GM12878 (cell line): ENCODE data around the gene RPS6KA5. TPM values are rescaled to one million over a fixed set of nuclear protein-coding genes. Genes with fewer than 3 reads are reported as not detected.

ENCODE experiments used
- ATAC-seq: fragments of 200-7000 bp; cut with Tn5 transposase; 3 replicates; pipeline ENCODE4 v1.9.1; 2020; ENCODE audit warnings: mild to moderate bottlenecking, moderate library complexity
- BruUV-seq: library from RNA; stranded (reverse); fragments of 400-500 nt; replicated peaks from 2 replicates; lab custom pipeline; 2021; lab: Mats Ljungman, UMichigan
- CTCF ChIA-PET: fragments of 300-600 bp; sonication (Branson Sonifier 250); formaldehyde crosslinking; extraction: SDS; loops from one replicate; lab custom pipeline; 2021; ENCODE audit warnings: inconsistent platforms; lab: Yijun Ruan, JAX
- POLR2A ChIA-PET: fragments of 350-600 bp; formaldehyde crosslinking; extraction: SDS; loops from one replicate; lab custom pipeline; 2021; ENCODE audit warnings: inconsistent platforms; lab: Charles Lee
- RAD21 ChIA-PET: fragments of 300-600 bp; sonication (Branson Sonifier 250); formaldehyde crosslinking; loops from one replicate; lab custom pipeline; 2023; ENCODE audit warnings: antibody characterized with exemption; ENCODE audit not compliant: unreplicated experiment; lab: Charles Lee
- SMC1A ChIA-PET: fragments of 300-600 bp; sonication (Branson Sonifier 250); formaldehyde crosslinking; loops from one replicate; lab custom pipeline; 2023; ENCODE audit not compliant: unreplicated experiment, uncharacterized antibody; lab: Charles Lee
- DNase-seq: peaks from one replicate; pipeline ENCODE4 v3.0.0-alpha.2; 2011; ENCODE audit warnings: low read depth, low spot score
- FAIRE-seq: peaks from 3 replicates; lab custom pipeline; 2011; peaks lifted over from hg19 to GRCh38; lab: Jason Lieb, UNC
- H2AFZ ChIP-seq: 2 replicates; pipeline ENCODE4 v1.6.0; 2011; ENCODE audit warnings: low read depth, low read length, control low read depth; ENCODE audit not compliant: control insufficient read depth
- H3K27ac ChIP-seq: 2 replicates; pipeline ENCODE4 v1.5.1; 2011; ENCODE audit warnings: control low read depth; ENCODE audit not compliant: control insufficient read depth, insufficient read depth
- H3K27me3 ChIP-seq, 2 experiments: replicated peaks in 1 of 2; 2 replicates each; pipeline versions ENCODE4 v1.6.0 to v1.6.1; 2011; ENCODE audit warnings: low read length in 1 of 2; ENCODE audit not compliant: control insufficient read depth in 2 of 2, insufficient read depth in 2 of 2
- H3K36me3 ChIP-seq, 2 experiments: 2 replicates each; pipeline ENCODE4 v1.5.1; 2011; ENCODE audit warnings: low read length in 1 of 2; ENCODE audit not compliant: control insufficient read depth in 2 of 2, insufficient read depth in 2 of 2
- H3K4me1 ChIP-seq: 2 replicates; pipeline ENCODE4 v1.6.1; 2011; ENCODE audit warnings: mild to moderate bottlenecking, low read length, moderate library complexity, mixed read lengths; ENCODE audit not compliant: control insufficient read depth, insufficient read depth
- H3K4me2 ChIP-seq: 2 replicates; pipeline ENCODE4 v1.6.0; 2011; ENCODE audit warnings: control low read depth; ENCODE audit not compliant: control insufficient read depth, insufficient read depth
- H3K4me3 ChIP-seq: fragments of 200-600 bp; sonication (generic); 2 replicates; pipeline ENCODE4 v1.5.1; 2016
- H3K79me2 ChIP-seq: 2 replicates; pipeline ENCODE4 v1.6.0; 2011; ENCODE audit warnings: low read length; ENCODE audit not compliant: control insufficient read depth, insufficient read depth
- H3K9ac ChIP-seq: 2 replicates; pipeline ENCODE4 v1.8.0; 2011; ENCODE audit warnings: low read length, control low read depth, mixed read lengths; ENCODE audit not compliant: control insufficient read depth, insufficient read depth
- H3K9me3 ChIP-seq: replicated peaks from 3 replicates; pipeline ENCODE4 v1.5.1; 2011; ENCODE audit warnings: mild to moderate bottlenecking, low read length; ENCODE audit not compliant: control insufficient read depth, insufficient read depth
- H4K20me1 ChIP-seq: 2 replicates; pipeline ENCODE4 v1.6.0; 2011; ENCODE audit not compliant: control insufficient read depth, insufficient read depth
- BCL11A ChIP-seq: IDR thresholded peaks from 2 replicates; pipeline ENCODE4 v1.6.1; 2011; ENCODE audit warnings: low read depth, low read length
- BMI1 ChIP-seq: fragments of 450-650 bp; IDR thresholded peaks from 2 replicates; pipeline ENCODE4 v1.6.1; 2016; ENCODE audit warnings: mild to moderate bottlenecking, moderate library complexity, borderline replicate concordance
- CBX3 ChIP-seq: fragments of 200-600 bp; sonication (generic); IDR thresholded peaks from 2 replicates; pipeline ENCODE4 v1.6.1; 2016; ENCODE audit warnings: low read depth, borderline replicate concordance
- CHD4 ChIP-seq: fragments of 200-600 bp; sonication (generic); IDR thresholded peaks from 2 replicates; pipeline ENCODE4 v1.6.1; 2016; ENCODE audit warnings: mild to moderate bottlenecking
- EZH2 ChIP-seq: IDR thresholded peaks from 2 replicates; pipeline ENCODE4 v1.6.1; 2012; ENCODE audit warnings: low read depth, mild to moderate bottlenecking, control low read depth, inconsistent platforms, low read length, borderline replicate concordance; ENCODE audit not compliant: control insufficient read depth
- MYC ChIP-seq: IDR thresholded peaks from 2 replicates; pipeline ENCODE4 v1.6.1; 2011; ENCODE audit warnings: mild to moderate bottlenecking, low read length, moderate library complexity, inconsistent platforms; ENCODE audit not compliant: insufficient read depth, insufficient replicate concordance, insufficient read length, severe bottlenecking
- NFYB ChIP-seq: IDR thresholded peaks from 2 replicates; pipeline ENCODE4 v1.6.1; 2011; ENCODE audit warnings: low read depth, mild to moderate bottlenecking, low read length, improper control_type of control experiment, moderate library complexity; ENCODE audit not compliant: insufficient read depth
- RAD21 ChIP-seq: IDR thresholded peaks from 2 replicates; pipeline ENCODE4 v1.6.1; 2011; ENCODE audit warnings: mild to moderate bottlenecking, low read depth, low read length, moderate library complexity; ENCODE audit not compliant: insufficient read depth
- SMAD5 ChIP-seq: IDR thresholded peaks from 2 replicates; pipeline ENCODE4 v1.6.1; 2016; ENCODE audit warnings: antibody characterized with exemption, low read depth
- SREBF1 ChIP-seq: IDR thresholded peaks from 2 replicates; pipeline ENCODE4 v1.6.1; 2012; ENCODE audit warnings: mild to moderate bottlenecking, low read length
- TARDBP ChIP-seq: IDR thresholded peaks from 2 replicates; pipeline ENCODE4 v1.6.1; 2016; ENCODE audit warnings: borderline replicate concordance
- ZNF207 ChIP-seq: fragments of 450-650 bp; IDR thresholded peaks from 2 replicates; pipeline ENCODE4 v1.6.1; 2014; ENCODE audit warnings: antibody characterized with exemption, mild to moderate bottlenecking, borderline replicate concordance
- ZNF24 ChIP-seq: fragments of 450-650 bp; IDR thresholded peaks from 2 replicates; pipeline ENCODE4 v1.6.1; 2017; ENCODE audit warnings: antibody characterized with exemption, mild to moderate bottlenecking
- ZZZ3 ChIP-seq: IDR thresholded peaks from 2 replicates; pipeline ENCODE4 v1.6.1; 2011; ENCODE audit warnings: low read depth; ENCODE audit not compliant: control insufficient read depth, insufficient read length
- WGBS: methylation state at CpG from one replicate; pipeline ENCODE4 v1.1.6; 2016; ENCODE audit warnings: low lambda C conversion rate; ENCODE audit not compliant: insufficient replicate concordance, insufficient coverage; ENCODE audit errors: missing lambda C conversion rate; 5-methylcytosine and 5-hydroxymethylcytosine counted together
- in situ Hi-C: fragments of 300-500 bp; cut with MboI; formaldehyde crosslinking; loops from 9 replicates; pipeline ENCODE4 v1.14.3; 2018; ENCODE audit warnings: mixed read lengths
- intact Hi-C: fragments of 100-400 bp; cut with micrococcal nuclease; formaldehyde crosslinking; loops from one replicate; pipeline ENCODE4 v1.14.2; 2022; ENCODE audit not compliant: unreplicated experiment
- polyA plus RNA-seq, 11 experiments: library from polyadenylated mRNA; depleted of rRNA in 4 of 11; unstranded in 6 of 11; stranded (reverse) in 5 of 11; fragments of >200 nt; fragmentation: Nextera tagmentation in 4 of 11; fragmentation: Illumina TruSeq in 1 of 11; extraction: Ambion mirVana in 4 of 11; extraction: Trizol in 1 of 11; gene quantifications; 1 replicate in 1 of 11; 2 replicates in 10 of 11; pipeline versions ENCODE4 v1.2.1 to v1.2.3, GENCODE V29; 2011 to 2016; ENCODE audit warnings: inconsistent platforms in 2 of 11, missing spikeins in 2 of 11, low read depth in 1 of 11
- total RNA-seq, 4 experiments: library from RNA; depleted of rRNA in 3 of 4; stranded (reverse); fragments of >200 nt in 3 of 4; fragmentation: Illumina TruSeq in 1 of 4; extraction: Trizol in 1 of 4; gene quantifications; 2 replicates each; pipeline versions ENCODE4 v1.2.1 to v1.2.3, GENCODE V29; 2013 to 2021
- TF ChIP-seq, protein P1 (sequence below): fragments of 450-650 bp; IDR thresholded peaks from 2 replicates; pipeline ENCODE4 v1.6.1; 2014; ENCODE audit warnings: mild to moderate bottlenecking

Gene RPS6KA5
- total and polyA plus RNA-seq, 10 of the 15 experiments (the other 5 are each of a cell fraction or from before 2014, with no cell fraction given): 1.4 to 7.0 (median 3.7) TPM

DNA sequence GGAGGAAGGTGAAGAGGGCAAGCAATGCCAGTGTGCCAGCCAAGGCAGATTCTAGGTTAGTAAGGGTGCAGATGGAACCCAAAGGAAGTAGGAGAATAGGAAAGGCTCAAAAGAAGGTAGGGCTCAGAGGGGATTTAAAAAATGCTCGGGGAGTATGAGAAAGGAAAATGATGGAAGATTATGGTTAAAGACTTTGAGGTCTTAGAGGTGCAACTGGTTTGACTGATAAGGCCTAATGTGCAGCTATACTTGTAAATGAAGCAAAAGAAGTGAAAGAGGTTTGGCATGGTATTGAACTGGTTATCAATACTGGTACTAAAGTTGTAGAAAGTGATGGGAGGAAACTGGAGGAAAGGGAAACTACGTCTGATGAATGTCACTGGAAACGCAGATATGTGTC is 94.7 kb downstream of the RPS6KA5 start:
- H3K9me3 ChIP-seq: no peaks in the 10 kb centered on the region
- ChIA-PET RAD21 (no interaction called here), SMC1A (interaction anchor here (0.8 to 1.5 kb wide), 8 partner anchors 21 to 211 kb away, joined by 3 to 5 read pairs (median 4); partner anchors contain the start of gene RPS6KA5), CTCF (interaction anchor here (0.6 to 1.4 kb wide), 5 partner anchors 11 to 207 kb away, joined by 3 to 5 read pairs (median 4); no protein-coding TSS in a partner anchor), POLR2A (no interaction called here)
- in situ Hi-C loops: no loop called here
- BruUV-seq: no TSS peak
- H2AFZ ChIP-seq: no peak overlapping the region
- no peak for FAIRE-seq
- no peaks in the 10 kb centered on the region for H4K20me1 ChIP-seq
- ATAC-seq: no peak
- no peak for DNase-seq
- TF ChIP-seq ZNF24 (no peak), TARDBP (no peak), NFYB (no peak), CBX3 (no peak), CHD4 (no peak), SREBF1 (no peak), SMAD5 (no peak)
- no peaks in the 10 kb centered on the region for H3K27me3 ChIP-seq
- H3K4me2 ChIP-seq: no peak overlapping the region
- WGBS: 72% methylated on average over 3 of the region's 3 CpGs
- no peak overlapping the region for H3K27ac ChIP-seq
- no peak overlapping the region for H3K4me3 ChIP-seq
- H3K79me2 ChIP-seq: no peaks in the 10 kb centered on the region
- no peaks in the 10 kb centered on the region for H3K36me3 ChIP-seq
- H3K4me1 ChIP-seq: peaks cover 13% of the 10 kb centered on the region
- intact Hi-C loops: loop anchor here (5.0 kb wide), 1 partner anchor 58 kb away; no protein-coding TSS in a partner anchor
- H3K9ac ChIP-seq: no peak overlapping the region

DNA sequence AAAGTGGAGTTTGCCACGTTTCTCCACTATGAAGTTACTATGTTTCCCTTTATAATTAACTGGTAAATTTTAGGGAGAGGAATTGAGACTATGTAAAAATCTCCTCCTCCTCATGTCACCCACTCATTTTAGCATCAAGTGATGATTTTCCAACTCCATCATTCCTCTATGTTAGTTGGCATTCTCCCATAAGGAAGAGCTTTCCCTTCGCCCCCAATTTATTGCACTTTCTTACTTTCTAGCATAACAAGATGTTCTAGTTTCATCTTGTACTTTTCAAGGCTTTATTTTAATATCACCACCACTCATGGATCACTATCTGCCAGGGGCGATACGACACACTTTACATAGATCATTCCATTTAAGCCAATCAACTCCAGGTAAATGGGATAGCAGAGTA is 97.1 kb downstream of the RPS6KA5 start:
- Histone ChIP-seq H3K4me2 (no peak overlapping the region), H3K27ac (no peak overlapping the region), H3K79me2 (no peaks in the 10 kb centered on the region), H3K4me1 (no peaks in the 10 kb centered on the region), H3K36me3 (no peaks in the 10 kb centered on the region), H3K27me3 (no peaks in the 10 kb centered on the region), H3K9ac (no peak overlapping the region), H4K20me1 (no peaks in the 10 kb centered on the region), H3K4me3 (no peak overlapping the region), H2AFZ (no peak overlapping the region), H3K9me3 (no peaks in the 10 kb centered on the region)
- in situ Hi-C loops (no loop called here), intact Hi-C loops (no loop called here)
- ChIA-PET RAD21 (no interaction called here), SMC1A (no interaction called here), CTCF (no interaction called here), POLR2A (interaction anchor here (1.0 kb wide), 1 partner anchor 103 kb away, joined by 3 read pairs; no protein-coding TSS in a partner anchor)
- ATAC-seq: no peak
- 70% methylated on average over 4 of the region's 4 CpGs for WGBS
- FAIRE-seq: no peak
- DNase-seq: no peak
- no TSS peak for BruUV-seq
- no peak for TF ChIP-seq BCL11A
- no peak for TF ChIP-seq ZNF207
- no peak for TF ChIP-seq BMI1
- TF ChIP-seq EZH2: no peak
- TF ChIP-seq ZZZ3: no peak
- TF ChIP-seq MYC: no peak
- no peak for TF ChIP-seq RAD21
- TF ChIP-seq, protein P1, sequence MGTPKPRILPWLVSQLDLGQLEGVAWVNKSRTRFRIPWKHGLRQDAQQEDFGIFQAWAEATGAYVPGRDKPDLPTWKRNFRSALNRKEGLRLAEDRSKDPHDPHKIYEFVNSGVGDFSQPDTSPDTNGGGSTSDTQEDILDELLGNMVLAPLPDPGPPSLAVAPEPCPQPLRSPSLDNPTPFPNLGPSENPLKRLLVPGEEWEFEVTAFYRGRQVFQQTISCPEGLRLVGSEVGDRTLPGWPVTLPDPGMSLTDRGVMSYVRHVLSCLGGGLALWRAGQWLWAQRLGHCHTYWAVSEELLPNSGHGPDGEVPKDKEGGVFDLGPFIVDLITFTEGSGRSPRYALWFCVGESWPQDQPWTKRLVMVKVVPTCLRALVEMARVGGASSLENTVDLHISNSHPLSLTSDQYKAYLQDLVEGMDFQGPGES: no peak
